OCI-LY3 (cell line): ENCODE data around the gene CTF1.

Experiments
- H2AFZ ChIP-seq: fragments of 200-600, 300-600 bp; shearing (Covaris generic); 2 replicates; pipeline ENCODE4 v1.6.0; 2014; ENCODE audit warnings: antibody characterized with exemption, low read depth, low read length
- H3K27ac ChIP-seq: fragments of 200-600, 300-600 bp; sonication (generic); 2 replicates; pipeline ENCODE4 v1.5.1; 2014; ENCODE audit warnings: mild to moderate bottlenecking, low read length, moderate library complexity, mixed read lengths
- H3K27me3 ChIP-seq: fragments of 200-600, 300-600 bp; sonication (generic); 2 replicates; pipeline ENCODE4 v1.6.1; 2014; ENCODE audit warnings: low read depth, low read length, mixed read lengths
- H3K36me3 ChIP-seq: fragments of 200-600, 300-600 bp; sonication (generic); replicated peaks from 2 replicates; pipeline ENCODE3; 2014; ENCODE audit warnings: low read depth, low read length, mixed read lengths
- H3K4me1 ChIP-seq: fragments of 300-600, 200-600 bp; sonication (generic); 2 replicates; pipeline ENCODE4 v1.6.1; 2014; ENCODE audit warnings: low read length, mixed read lengths
- H3K4me2 ChIP-seq: fragments of 200-600, 300-600 bp; sonication (generic); 2 replicates; pipeline ENCODE4 v1.6.1; 2014; ENCODE audit warnings: low read length, mixed read lengths
- H3K4me3 ChIP-seq: fragments of 300-600, 200-600 bp; sonication (generic); 2 replicates; pipeline ENCODE4 v1.5.1; 2014; ENCODE audit warnings: antibody characterized with exemption, mild to moderate bottlenecking, low read length, moderate library complexity
- H3K79me2 ChIP-seq: fragments of 300-600, 200-600 bp; shearing (Covaris generic); 2 replicates; pipeline ENCODE4 v1.6.1; 2014; ENCODE audit warnings: mild to moderate bottlenecking, low read length, mixed read lengths
- H3K9ac ChIP-seq: fragments of 300-600, 200-600 bp; shearing (Covaris generic); 2 replicates; pipeline ENCODE4 v1.6.0; 2014; ENCODE audit warnings: mild to moderate bottlenecking, low read length, moderate library complexity
- H3K9me3 ChIP-seq: fragments of 200-600, 300-600 bp; shearing (Covaris generic); 2 replicates; pipeline ENCODE4 v1.6.1; 2014; ENCODE audit warnings: low read length, mixed read lengths; ENCODE audit not compliant: insufficient read depth
- H4K20me1 ChIP-seq: fragments of 200-600, 300-600 bp; sonication (generic); 2 replicates; pipeline ENCODE4 v1.6.1; 2016; ENCODE audit warnings: low read length, mixed read lengths; ENCODE audit not compliant: insufficient read depth
- CTCF ChIP-seq: fragments of 200-600, 300-600 bp; sonication (generic); IDR thresholded peaks from 2 replicates; pipeline ENCODE4 v1.5.1; 2014; ENCODE audit warnings: antibody characterized with exemption, low read length, low read depth
- EZH2phosphoT487 ChIP-seq: fragments of 200-600 bp; shearing (Covaris generic); IDR thresholded peaks from 2 replicates; pipeline ENCODE4 v1.6.1; 2018; ENCODE audit warnings: antibody characterized with exemption, mixed run types, low read depth

The CTF1 gene

GRCh38 chr16:30896261-30896888, at the start of gene CTF1:
Gene CTF1, plus strand, starts transcription at chr16:30896614. Its CDS starts 30 bp downstream, at chr16:30896644.
- Histone ChIP-seq H3K27ac (0 out of 2 replicates have a peak within 1 kb of the TSS, but pooled peaks have one; percentile 7), H3K4me2 (peak within 1 kb of the TSS; percentile 96), H4K20me1 (no peaks in the 10 kb centered on the region), H3K4me1 (peaks cover 24% of the 10 kb centered on the region), H3K27me3 (no peaks in the 10 kb centered on the region), H3K9me3 (no peaks in the 10 kb centered on the region), H3K4me3 (peak within 1 kb of the TSS; percentile 73), H3K79me2 (no peaks in the 10 kb centered on the region), H3K9ac (peak within 1 kb of the TSS; percentile 33), H3K36me3 (peaks cover 2% of the 10 kb centered on the region), H2AFZ (peak within 1 kb of the TSS; percentile 100)
- TF ChIP-seq EZH2phosphoT487 = no peak
- TF ChIP-seq CTCF = no peak

GRCh38 chr16:30846649-30847402, 49.6 kb upstream of the CTF1 start:
- no peaks in the 10 kb centered on the region for H4K20me1 ChIP-seq
- no peaks in the 10 kb centered on the region for H3K27me3 ChIP-seq
- no peaks in the 10 kb centered on the region for H3K79me2 ChIP-seq
- H3K27ac ChIP-seq = no peak overlapping the region
- H3K4me2 ChIP-seq = no peak overlapping the region
- no peak overlapping the region for H3K9ac ChIP-seq
- no peaks in the 10 kb centered on the region for H3K36me3 ChIP-seq
- H3K4me3 ChIP-seq = no peak overlapping the region
- no peaks in the 10 kb centered on the region for H3K9me3 ChIP-seq
- peaks cover 7% of the 10 kb centered on the region for H3K4me1 ChIP-seq
- TF ChIP-seq CTCF (no peak), EZH2phosphoT487 (no peak)
- H2AFZ ChIP-seq = no peak overlapping the region

GRCh38 chr16:30850246-30850645, 46.2 kb upstream of the CTF1 start:
- TF ChIP-seq CTCF (no peak), EZH2phosphoT487 (no peak)
- H3K36me3 ChIP-seq = no peaks in the 10 kb centered on the region

GRCh38 chr16:30853758-30854157, 42.7 kb upstream of the CTF1 start:
- no peak overlapping the region for H3K4me3 ChIP-seq

More at GRCh38 chr16:30850246-30850645, 46.2 kb upstream of the CTF1 start:
- Histone ChIP-seq H3K9ac (no peak overlapping the region), H2AFZ (no peak overlapping the region), H3K27me3 (no peaks in the 10 kb centered on the region), H3K4me1 (peaks cover 2% of the 10 kb centered on the region), H3K79me2 (no peaks in the 10 kb centered on the region), H3K27ac (no peak overlapping the region), H3K9me3 (no peaks in the 10 kb centered on the region), H3K4me3 (no peak overlapping the region), H4K20me1 (no peaks in the 10 kb centered on the region), H3K4me2 (no peak overlapping the region)

More at GRCh38 chr16:30853758-30854157, 42.7 kb upstream of the CTF1 start:
- no peaks in the 10 kb centered on the region for H3K4me1 ChIP-seq
- H3K79me2 ChIP-seq = no peaks in the 10 kb centered on the region
- H2AFZ ChIP-seq = no peak overlapping the region
- no peak overlapping the region for H3K4me2 ChIP-seq
- no peak for TF ChIP-seq EZH2phosphoT487
- no peak for TF ChIP-seq CTCF
- H3K9ac ChIP-seq = no peak overlapping the region
- H3K36me3 ChIP-seq = no peaks in the 10 kb centered on the region
- no peaks in the 10 kb centered on the region for H3K27me3 ChIP-seq
- H3K27ac ChIP-seq = no peak overlapping the region
- no peaks in the 10 kb centered on the region for H4K20me1 ChIP-seq
- no peaks in the 10 kb centered on the region for H3K9me3 ChIP-seq
